ENCODE results near the gene PRR18.
A peak's percentile ranks its signal among the peaks of the same experiment; 100 is the strongest.

PRR18 gene

GRCh38 chr6:166318649-166319600 is 10.7 kb upstream of the PRR18 start:
- DNase-seq (ENCODE audit: low read depth in 2 of 2): no peak
- H3K4me3 ChIP-seq (replicated peaks in 1 of 2; ENCODE audit: low read depth in 2 of 2, low read length in 2 of 2): no peak overlapping the region
- TF ChIP-seq, protein P1, sequence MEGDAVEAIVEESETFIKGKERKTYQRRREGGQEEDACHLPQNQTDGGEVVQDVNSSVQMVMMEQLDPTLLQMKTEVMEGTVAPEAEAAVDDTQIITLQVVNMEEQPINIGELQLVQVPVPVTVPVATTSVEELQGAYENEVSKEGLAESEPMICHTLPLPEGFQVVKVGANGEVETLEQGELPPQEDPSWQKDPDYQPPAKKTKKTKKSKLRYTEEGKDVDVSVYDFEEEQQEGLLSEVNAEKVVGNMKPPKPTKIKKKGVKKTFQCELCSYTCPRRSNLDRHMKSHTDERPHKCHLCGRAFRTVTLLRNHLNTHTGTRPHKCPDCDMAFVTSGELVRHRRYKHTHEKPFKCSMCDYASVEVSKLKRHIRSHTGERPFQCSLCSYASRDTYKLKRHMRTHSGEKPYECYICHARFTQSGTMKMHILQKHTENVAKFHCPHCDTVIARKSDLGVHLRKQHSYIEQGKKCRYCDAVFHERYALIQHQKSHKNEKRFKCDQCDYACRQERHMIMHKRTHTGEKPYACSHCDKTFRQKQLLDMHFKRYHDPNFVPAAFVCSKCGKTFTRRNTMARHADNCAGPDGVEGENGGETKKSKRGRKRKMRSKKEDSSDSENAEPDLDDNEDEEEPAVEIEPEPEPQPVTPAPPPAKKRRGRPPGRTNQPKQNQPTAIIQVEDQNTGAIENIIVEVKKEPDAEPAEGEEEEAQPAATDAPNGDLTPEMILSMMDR (IDR thresholded peaks at IDR 0.05; ENCODE audit: low read depth, low read length): no peak

DNA sequence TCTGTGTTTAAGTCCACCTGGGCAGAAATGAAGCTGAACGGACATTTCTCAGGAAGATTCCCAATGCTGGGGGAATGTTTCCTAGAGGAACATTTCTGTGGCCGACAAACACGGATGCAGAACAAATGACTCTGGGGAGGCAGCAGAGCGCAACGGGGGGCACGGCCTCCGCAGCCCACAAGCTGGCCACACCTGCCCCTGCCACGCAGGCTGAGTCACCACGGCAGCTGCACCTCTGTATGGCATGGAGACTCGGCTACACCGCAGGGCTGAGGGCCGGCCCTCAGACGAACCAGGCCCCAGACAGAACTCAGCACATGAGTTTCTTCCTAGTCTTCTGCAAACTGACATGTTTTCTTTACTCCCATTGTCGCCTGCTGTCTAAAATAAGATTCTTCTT is 10.0 kb upstream of the PRR18 start:
- no peak overlapping the region for H3K4me3 ChIP-seq (replicated peaks in 1 of 2; ENCODE audit: low read depth in 2 of 2, low read length in 2 of 2)
- TF ChIP-seq, protein P1 (IDR thresholded peaks at IDR 0.05; ENCODE audit: low read depth, low read length): no peak
- no peak for DNase-seq (ENCODE audit: low read depth in 2 of 2)

DNA sequence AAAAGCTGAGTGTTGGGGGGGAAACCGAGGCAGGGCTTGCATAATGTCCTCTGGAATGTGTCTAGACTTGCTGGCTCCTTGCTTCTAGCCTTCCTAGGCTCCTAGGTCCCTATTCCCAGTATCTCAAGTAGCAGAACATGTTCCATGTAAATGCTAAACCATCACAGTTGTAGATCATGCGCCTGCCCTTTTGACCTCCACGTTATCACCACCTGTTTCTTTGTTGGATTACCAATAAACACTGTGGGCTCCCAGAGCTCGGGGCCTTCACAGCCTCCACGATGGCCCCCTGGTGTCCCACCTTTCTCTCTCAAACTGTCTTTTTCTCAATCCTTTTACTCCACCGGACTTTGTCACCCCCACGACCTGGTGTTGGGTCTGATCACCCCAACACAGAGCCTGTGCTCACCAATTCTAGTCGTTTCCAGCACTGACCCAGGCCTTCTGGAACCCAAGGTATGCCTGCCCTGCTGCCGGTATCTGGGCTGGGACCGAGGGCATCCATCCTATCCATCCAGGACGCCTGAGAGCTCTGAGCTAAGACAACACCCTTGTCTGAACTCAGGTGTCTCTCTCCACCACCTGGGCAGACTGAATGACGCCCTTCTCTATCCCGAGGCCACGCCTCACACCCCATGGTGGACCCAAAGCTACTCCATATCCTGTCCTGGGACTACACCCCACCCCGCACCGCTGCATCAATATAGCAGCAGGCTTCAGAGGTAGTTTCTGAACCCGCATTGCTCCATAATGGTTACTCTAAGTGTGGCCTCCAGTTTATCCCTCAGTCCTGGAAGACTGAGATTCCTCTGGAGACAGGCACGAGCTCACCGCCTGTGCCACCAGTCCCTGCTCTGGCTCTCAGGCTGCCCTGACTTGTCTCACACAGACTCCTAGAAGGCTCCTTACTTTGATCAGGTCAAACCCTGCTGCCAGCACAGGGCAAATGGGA is 9.3 kb upstream of the PRR18 start:
- TF ChIP-seq, protein P1 (IDR thresholded peaks at IDR 0.05; ENCODE audit: low read depth, low read length): no peak
- H3K4me3 ChIP-seq (replicated peaks in 1 of 2; ENCODE audit: low read depth in 2 of 2, low read length in 2 of 2): no peak overlapping the region
- no peak for DNase-seq (ENCODE audit: low read depth in 2 of 2)

DNA sequence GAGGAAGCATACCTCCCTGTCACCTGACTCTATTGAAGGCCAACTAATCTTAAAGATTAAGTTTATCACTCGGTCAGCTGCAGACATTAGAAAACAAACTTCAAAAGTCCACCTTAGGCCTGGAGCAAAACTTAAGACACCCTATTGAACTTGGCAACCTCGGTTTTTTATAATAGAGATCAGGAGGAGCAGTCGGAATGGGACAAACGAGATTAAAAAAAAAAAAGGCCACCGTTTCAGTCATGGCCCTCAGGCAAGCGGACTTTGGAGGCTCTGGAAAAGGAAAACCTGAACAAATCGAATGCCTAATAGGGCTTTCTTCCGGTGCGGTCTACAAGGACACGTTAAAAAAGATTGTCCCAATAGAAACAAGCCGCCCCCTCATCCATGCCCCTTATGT is 7.2 kb upstream of the PRR18 start:
- TF ChIP-seq, protein P1 (IDR thresholded peaks at IDR 0.05; ENCODE audit: low read depth, low read length): no peak
- DNase-seq (ENCODE audit: low read depth in 2 of 2): no peak
- no peak overlapping the region for H3K4me3 ChIP-seq (replicated peaks in 1 of 2; ENCODE audit: low read depth in 2 of 2, low read length in 2 of 2)

DNA sequence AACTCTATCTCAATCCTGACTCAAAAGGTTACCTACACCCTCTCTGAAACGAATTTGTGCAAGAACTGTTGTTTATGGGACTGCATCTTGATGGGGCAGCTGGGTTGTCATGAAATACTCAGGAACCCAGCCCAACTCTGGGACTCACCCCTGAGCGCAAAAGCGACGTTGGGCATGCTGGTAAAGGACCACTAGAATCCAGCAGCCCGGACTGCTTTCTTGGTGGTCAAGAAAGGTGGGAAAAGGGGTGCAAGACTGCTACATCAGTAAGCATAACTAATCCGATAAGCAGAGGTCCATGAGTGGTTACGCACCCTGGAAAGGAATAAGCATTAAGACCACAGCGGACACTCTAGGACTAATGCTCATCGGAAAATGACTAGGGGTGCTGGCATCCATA is 6.3 kb upstream of the PRR18 start:
- DNase-seq (ENCODE audit: low read depth in 2 of 2): no peak
- TF ChIP-seq, protein P1 (IDR thresholded peaks at IDR 0.05; ENCODE audit: low read depth, low read length): no peak
- H3K4me3 ChIP-seq (replicated peaks in 1 of 2; ENCODE audit: low read depth in 2 of 2, low read length in 2 of 2): no peak overlapping the region

- H3K4me3 ChIP-seq (replicated peaks in 1 of 2; ENCODE audit: low read depth in 2 of 2, low read length in 2 of 2): no peak overlapping the region
- TF ChIP-seq, protein P1 (IDR thresholded peaks at IDR 0.05; ENCODE audit: low read depth, low read length): peak; percentile 78
- peak; percentile 55 to 57 for DNase-seq (ENCODE audit: low read depth in 2 of 2)
These were observed 5.3 kb upstream of the PRR18 start for GRCh38 chr6:166313255-166314070.
